Type B pancreatic cell (in vitro differentiated cells): ENCODE data around the gene MEGF8. TPM values are rescaled to one million over a fixed set of nuclear protein-coding genes. Genes with fewer than 3 reads are reported as not detected.
"Not testable (repeated sequence)": the region's sequence is repeated elsewhere in the genome, so short reads cannot be mapped to it uniquely, and the experiment has no call there.

Experiments used
- DNase-seq: peaks from one replicate; pipeline ENCODE4 v3.0.0; 2021; ENCODE audit warnings: mixed read lengths; ENCODE audit not compliant: unreplicated experiment; ENCODE audit errors: extremely low spot score
- H3K27ac Mint-ChIP-seq: 2 replicates; pipeline ENCODE4 v1.8.0; 2021; ENCODE audit warnings: mild to moderate bottlenecking, mixed read lengths
- H3K27me3 Mint-ChIP-seq: 2 replicates; pipeline ENCODE4 v1.8.0; 2021; ENCODE audit warnings: mixed read lengths
- H3K36me3 Mint-ChIP-seq: 2 replicates; pipeline ENCODE4 v1.8.0; 2021; ENCODE audit warnings: mixed read lengths
- H3K4me1 Mint-ChIP-seq: one replicate; pipeline ENCODE4 v1.8.0; 2021; ENCODE audit warnings: mixed read lengths; ENCODE audit not compliant: unreplicated experiment
- H3K4me3 Mint-ChIP-seq: 2 replicates; pipeline ENCODE4 v1.8.0; 2021; ENCODE audit warnings: mild to moderate bottlenecking, mixed read lengths
- H3K9me3 Mint-ChIP-seq: 2 replicates; pipeline ENCODE4 v1.8.0; 2021; ENCODE audit warnings: mixed read lengths
- CTCF ChIP-seq: fragments of 200-600 bp; sonication (generic); conservative IDR thresholded peaks from 2 replicates; pipeline ENCODE4 v1.5.0; 2021; ENCODE audit warnings: antibody characterized with exemption, mild to moderate bottlenecking
- total RNA-seq: library from RNA; stranded (reverse); gene quantifications from 2 replicates; pipeline ENCODE4 v1.2.1, GENCODE V29; 2021; ENCODE audit warnings: low replicate concordance

Gene MEGF8
- total RNA-seq, 1 donor from 2014 or later = 49.5 TPM

- no peak for TF ChIP-seq CTCF
- no peak for DNase-seq
- Mint-ChIP-seq H3K36me3 (peaks cover 6% of the 10 kb centered on the region), H3K27ac (peak overlapping the region; percentile 25), H3K9me3 (no peaks in the 10 kb centered on the region), H3K4me3 (no peak overlapping the region), H3K27me3 (peaks cover 8% of the 10 kb centered on the region), H3K4me1 (peaks cover 45% of the 10 kb centered on the region)
Measured at GRCh38 chr19:42328854-42329253, 3.4 kb downstream of the MEGF8 start.

DNA sequence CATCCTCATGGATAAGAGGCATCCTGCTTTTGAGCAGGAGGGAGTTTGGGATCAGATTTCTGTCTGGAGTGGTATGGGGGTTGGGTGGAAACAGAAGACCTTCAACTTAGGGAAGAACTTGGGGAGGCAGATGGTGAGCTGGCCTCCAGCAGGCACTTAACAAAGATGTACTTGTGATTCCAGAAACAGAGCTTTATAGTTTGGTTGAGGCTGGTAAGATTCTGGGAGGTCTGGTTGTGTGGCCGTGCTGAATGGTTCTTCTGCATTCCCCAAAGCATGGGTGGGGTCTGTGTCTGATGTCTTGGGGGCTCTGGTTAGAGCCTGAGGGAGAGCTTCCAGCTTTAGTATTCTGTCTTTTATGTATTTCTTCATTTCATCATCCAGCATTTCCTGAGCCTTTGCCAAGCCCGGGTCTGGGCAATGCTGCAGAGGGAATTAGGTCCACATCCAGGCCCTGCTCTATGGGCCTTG, 4.8 kb downstream of the MEGF8 start:
- TF ChIP-seq CTCF = no peak
- no peak overlapping the region for H3K4me3 Mint-ChIP-seq

GRCh38 chr19:42331333-42331732, 5.9 kb downstream of the MEGF8 start:
- peaks cover 39% of the 10 kb centered on the region for H3K4me1 Mint-ChIP-seq
- H3K36me3 Mint-ChIP-seq, H3K27me3 Mint-ChIP-seq, H3K4me3 Mint-ChIP-seq, H3K9me3 Mint-ChIP-seq, DNase-seq, H3K27ac Mint-ChIP-seq: not testable (repeated sequence)

More for the DNA sequence above, 4.8 kb downstream of the MEGF8 start:
- Mint-ChIP-seq H3K9me3 (no peaks in the 10 kb centered on the region), H3K27ac (no peak overlapping the region), H3K36me3 (peaks cover under 1% of the 10 kb centered on the region), H3K4me1 (peaks cover 40% of the 10 kb centered on the region), H3K27me3 (peaks cover 1% of the 10 kb centered on the region)
- no peak for DNase-seq

DNA sequence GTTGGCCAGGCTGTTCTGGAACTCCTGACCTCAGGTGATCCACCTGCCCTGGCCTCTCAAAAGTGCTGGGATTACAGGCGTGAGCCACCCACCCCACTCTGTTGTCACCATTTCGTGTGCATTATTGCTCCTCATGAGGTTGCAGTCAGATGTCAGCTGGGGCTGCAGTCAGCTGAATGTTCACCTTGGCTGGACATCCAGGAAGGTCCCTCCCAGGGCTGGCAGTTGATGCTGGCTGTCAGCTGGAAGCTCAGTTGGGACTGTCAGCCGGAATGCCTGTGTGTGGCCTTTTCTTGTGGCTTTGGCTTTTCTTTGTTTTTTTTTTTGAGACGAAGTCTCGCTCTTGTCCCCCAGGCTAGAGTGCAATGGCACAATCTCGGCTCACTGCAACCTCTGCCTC, 6.6 kb downstream of the MEGF8 start:
- H3K4me3 Mint-ChIP-seq = no peak overlapping the region

GRCh38 chr19:42333018-42333417, 7.6 kb downstream of the MEGF8 start:
- DNase-seq = no peak
- Mint-ChIP-seq H3K4me1 (peaks cover 24% of the 10 kb centered on the region), H3K36me3 (no peaks in the 10 kb centered on the region), H3K27me3 (no peaks in the 10 kb centered on the region), H3K27ac (no peak overlapping the region), H3K4me3 (no peak overlapping the region), H3K9me3 (no peaks in the 10 kb centered on the region)
- no peak for TF ChIP-seq CTCF

More for the DNA sequence above, 6.6 kb downstream of the MEGF8 start:
- TF ChIP-seq CTCF = no peak
- H3K36me3 Mint-ChIP-seq = no peaks in the 10 kb centered on the region
- H3K4me1 Mint-ChIP-seq = peaks cover 34% of the 10 kb centered on the region
- H3K27ac Mint-ChIP-seq = no peak overlapping the region
- no peak for DNase-seq
- H3K27me3 Mint-ChIP-seq = no peaks in the 10 kb centered on the region
- H3K9me3 Mint-ChIP-seq = no peaks in the 10 kb centered on the region

DNA sequence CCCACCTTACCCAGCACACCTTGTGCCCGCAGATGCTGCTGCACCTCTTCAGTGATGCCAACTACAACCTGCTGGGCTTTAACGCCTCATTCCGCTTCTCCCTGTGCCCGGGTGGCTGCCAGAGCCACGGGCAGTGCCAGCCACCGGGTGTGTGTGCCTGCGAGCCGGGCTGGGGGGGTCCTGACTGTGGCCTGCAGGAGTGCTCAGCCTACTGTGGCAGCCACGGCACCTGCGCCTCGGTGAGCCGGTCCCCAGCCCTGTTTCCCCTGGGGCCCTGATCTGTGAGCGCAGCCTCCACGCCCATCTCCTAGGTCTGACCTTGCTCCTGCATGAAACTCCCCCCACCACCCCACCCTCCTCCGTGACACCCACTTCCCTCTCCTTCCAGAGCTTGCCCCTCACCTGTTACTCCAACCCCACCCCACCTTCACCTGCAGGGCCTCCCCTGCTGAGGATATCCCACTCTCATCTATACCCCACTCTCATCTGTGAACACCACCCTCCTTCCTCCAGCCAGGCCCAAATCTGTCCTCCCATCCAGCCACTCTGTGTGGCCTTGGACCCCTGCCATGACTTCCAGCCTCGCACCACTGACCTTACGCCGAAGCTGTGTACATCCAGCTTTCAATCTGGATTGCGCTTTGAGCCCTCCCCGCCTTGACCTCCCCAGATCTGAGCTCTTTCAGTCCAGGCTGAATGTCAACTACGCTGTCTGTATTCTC, 8.7 kb downstream of the MEGF8 start:
- Mint-ChIP-seq H3K27me3 (no peaks in the 10 kb centered on the region), H3K27ac (no peak overlapping the region)
- DNase-seq = no peak

More for the DNA sequence above, 8.7 kb downstream of the MEGF8 start:
- H3K36me3 Mint-ChIP-seq = peaks cover 5% of the 10 kb centered on the region
- no peak for TF ChIP-seq CTCF
- no peaks in the 10 kb centered on the region for H3K9me3 Mint-ChIP-seq
- no peak overlapping the region for H3K4me3 Mint-ChIP-seq
- H3K4me1 Mint-ChIP-seq = peaks cover 14% of the 10 kb centered on the region
